Thoracic aorta (tissue), 2 donors: Measurements from ENCODE around the gene HECTD1. TPM values are rescaled to one million over a fixed set of nuclear protein-coding genes. Genes with fewer than 3 reads are reported as not detected.
"Not testable (repeated sequence)": the region's sequence is repeated elsewhere in the genome, so short reads cannot be mapped to it uniquely, and the experiment has no call there.

Source experiments
- ATAC-seq: fragments of 150-250 bp; one replicate; pipeline ENCODE4 v1.8.0; 2017; ENCODE audit warnings: low read depth; ENCODE audit not compliant: insufficient number of reproducible peaks, low FRiP score
- DNase-seq: peaks from one replicate; pipeline ENCODE4 v3.0.0-alpha.2; 2020; ENCODE audit warnings: low spot score
- H3K27ac ChIP-seq, 2 donors: fragments of 200-600 bp; sonication (generic); 1 replicate in 1 of 2; 2 replicates in 1 of 2; pipeline ENCODE4 v1.5.1; 2016; ENCODE audit warnings: mild to moderate bottlenecking in 2 of 2, moderate library complexity in 2 of 2
- H3K27me3 ChIP-seq: fragments of 200-600 bp; sonication (generic); replicated peaks from 2 replicates; pipeline ENCODE4 v1.6.0; 2016; ENCODE audit warnings: mild to moderate bottlenecking; ENCODE audit not compliant: insufficient read depth
- H3K36me3 ChIP-seq: fragments of 200-600 bp; sonication (generic); one replicate; pipeline ENCODE4 v1.5.1; 2016
- H3K4me1 ChIP-seq, 2 donors: fragments of 200-600 bp; sonication (generic); 1 replicate in 1 of 2; 2 replicates in 1 of 2; pipeline versions ENCODE4 v1.5.1 to v1.6.0; 2016; ENCODE audit warnings: low read depth in 2 of 2, mild to moderate bottlenecking in 1 of 2; ENCODE audit not compliant: control insufficient read depth in 1 of 2
- H3K4me3 ChIP-seq: fragments of 200-600 bp; sonication (generic); 2 replicates; pipeline ENCODE4 v1.5.1; 2016; ENCODE audit warnings: mild to moderate bottlenecking
- H3K9me3 ChIP-seq: fragments of 200-600 bp; sonication (generic); 2 replicates; pipeline ENCODE4 v1.5.1; 2016
- CTCF ChIP-seq: fragments of 200-600 bp; sonication (generic); IDR thresholded peaks from one replicate; pipeline ENCODE4 v1.5.1; 2019; ENCODE audit warnings: antibody characterized with exemption
- total RNA-seq, 2 donors: library from RNA; depleted of rRNA; stranded (reverse); fragments of >200 nt; gene quantifications; one replicate each; pipeline versions ENCODE4 v1.1.0 to v1.2.3, GENCODE V29; 2016

Gene HECTD1
- total RNA-seq, 2 donors from 2014 or later = 82.6 to 185 TPM

DNA sequence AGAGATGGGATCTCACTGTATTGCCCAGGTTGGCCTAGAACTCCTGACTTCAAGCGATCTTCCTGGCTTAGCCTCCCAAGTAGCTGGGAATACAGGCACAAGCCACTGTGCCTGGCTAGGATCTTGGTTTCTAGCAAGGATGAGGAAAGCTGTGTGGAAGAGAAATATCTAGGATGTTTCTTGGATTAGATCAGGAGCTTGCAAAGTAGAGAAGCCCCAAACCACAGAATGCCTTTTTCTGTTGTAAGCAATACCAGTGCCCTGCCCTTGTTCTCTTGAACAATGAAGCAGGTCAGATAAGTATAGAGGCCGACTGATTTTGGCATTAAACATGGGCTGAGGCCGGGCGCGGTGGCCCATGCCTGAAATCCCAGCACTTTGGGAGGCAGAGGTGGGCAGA, 137.2 kb downstream of the HECTD1 start:
- H3K36me3 ChIP-seq = no peaks in the 10 kb centered on the region
- no peaks in the 10 kb centered on the region for H3K4me1 ChIP-seq
- ATAC-seq = no peak
- no peaks in the 10 kb centered on the region for H3K9me3 ChIP-seq
- H3K4me3 ChIP-seq = no peak overlapping the region
- TF ChIP-seq CTCF = no peak
- H3K27ac ChIP-seq = no peak overlapping the region
- no peaks in the 10 kb centered on the region for H3K27me3 ChIP-seq
- no peak for DNase-seq

GRCh38 chr14:31069343-31069742, 138.2 kb downstream of the HECTD1 start:
- Histone ChIP-seq H3K36me3 (no peaks in the 10 kb centered on the region), H3K27me3 (no peaks in the 10 kb centered on the region), H3K4me3 (no peak overlapping the region), H3K27ac (no peak overlapping the region), H3K4me1 (no peaks in the 10 kb centered on the region), H3K9me3 (no peaks in the 10 kb centered on the region)
- TF ChIP-seq CTCF = no peak
- ATAC-seq (no peak), DNase-seq (no peak)

DNA sequence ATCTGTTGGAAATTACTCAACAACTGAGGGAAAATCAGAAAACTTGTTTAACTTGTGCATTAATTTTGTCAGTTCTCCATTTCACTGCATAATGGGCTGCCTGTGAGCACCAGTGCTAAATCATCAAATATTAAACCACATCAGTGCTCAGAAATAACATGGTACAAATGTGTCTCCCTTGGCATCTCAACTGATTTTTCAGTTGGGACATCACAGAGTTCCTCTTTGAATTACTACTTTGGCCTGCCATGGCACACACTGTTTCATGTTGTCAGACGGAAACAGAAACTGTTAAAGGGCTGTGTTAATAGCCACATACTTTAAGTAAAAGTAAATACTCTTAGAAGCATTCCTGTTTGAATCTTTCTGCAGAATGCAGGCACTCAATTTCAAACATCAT, 139.4 kb downstream of the HECTD1 start:
- no peaks in the 10 kb centered on the region for H3K36me3 ChIP-seq
- no peak overlapping the region for H3K4me3 ChIP-seq
- H3K9me3 ChIP-seq = no peaks in the 10 kb centered on the region
- H3K27ac ChIP-seq = no peak overlapping the region
- no peaks in the 10 kb centered on the region for H3K4me1 ChIP-seq
- ATAC-seq (no peak), DNase-seq (no peak)
- no peaks in the 10 kb centered on the region for H3K27me3 ChIP-seq
- no peak for TF ChIP-seq CTCF

DNA sequence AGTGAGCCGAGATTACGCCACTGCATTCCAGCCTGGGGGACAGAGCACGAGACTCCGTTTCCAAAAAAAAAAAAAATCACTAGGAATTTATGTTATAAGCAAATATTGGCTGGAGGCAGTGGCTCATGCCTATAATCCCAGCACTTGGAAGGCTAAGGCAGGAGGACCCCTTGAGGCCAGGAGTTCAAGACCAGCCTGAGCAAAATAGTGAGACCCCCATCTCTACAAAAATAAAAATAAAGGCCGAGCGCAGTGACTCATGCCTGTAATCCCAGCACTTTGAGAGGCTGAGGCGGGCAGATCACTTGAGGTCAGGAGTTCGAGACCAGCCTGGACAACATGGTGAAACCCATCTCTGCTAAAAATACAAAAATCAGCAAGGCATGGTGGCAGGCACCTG, 144.7 kb downstream of the HECTD1 start:
- not testable (repeated sequence) for H3K27ac ChIP-seq, H3K9me3 ChIP-seq, H3K36me3 ChIP-seq, H3K4me3 ChIP-seq, H3K4me1 ChIP-seq, DNase-seq, ATAC-seq, H3K27me3 ChIP-seq

GRCh38 chr14:31060253-31060875, 147.2 kb downstream of the HECTD1 start:
- TF ChIP-seq CTCF = no peak
- Histone ChIP-seq H3K36me3 (no peaks in the 10 kb centered on the region), H3K27ac (no peak overlapping the region), H3K27me3 (no peaks in the 10 kb centered on the region), H3K4me1 (no peaks in the 10 kb centered on the region), H3K9me3 (no peaks in the 10 kb centered on the region), H3K4me3 (no peak overlapping the region)
- ATAC-seq (no peak), DNase-seq (no peak)
